ENCODE data around the gene PALD1. TPM values are rescaled to one million over a fixed set of nuclear protein-coding genes. Genes with fewer than 3 reads are reported as not detected.

The PALD1 gene
- total RNA-seq, 1 donor: not detected

- no peak overlapping the region for H3K4me3 ChIP-seq (ENCODE audit: low read depth, low read length)
- TF ChIP-seq CTCF (IDR thresholded peaks at IDR 0.05; ENCODE audit: insufficient read depth, low read depth, low read length): no peak
- no peak for DNase-seq (ENCODE audit: low read depth)
Measured at GRCh38 chr10:70465278-70465677, 13.3 kb upstream of the PALD1 start.

GRCh38 chr10:70465832-70466231 lies 12.7 kb upstream of the PALD1 start:
- no peak overlapping the region for H3K4me3 ChIP-seq (ENCODE audit: low read depth, low read length)
- TF ChIP-seq CTCF (IDR thresholded peaks at IDR 0.05; ENCODE audit: insufficient read depth, low read depth, low read length): no peak
- DNase-seq (ENCODE audit: low read depth): no peak

- no peak overlapping the region for H3K4me3 ChIP-seq (ENCODE audit: low read depth, low read length)
- DNase-seq (ENCODE audit: low read depth): no peak
- no peak for TF ChIP-seq CTCF (IDR thresholded peaks at IDR 0.05; ENCODE audit: insufficient read depth, low read depth, low read length)
Measured at GRCh38 chr10:70466951-70467350, 11.6 kb upstream of the PALD1 start.

GRCh38 chr10:70472799-70473454 lies 5.6 kb upstream of the PALD1 start:
- DNase-seq (ENCODE audit: low read depth): no peak
- TF ChIP-seq CTCF (IDR thresholded peaks at IDR 0.05; ENCODE audit: insufficient read depth, low read depth, low read length): no peak
- no peak overlapping the region for H3K4me3 ChIP-seq (ENCODE audit: low read depth, low read length)

- TF ChIP-seq CTCF (IDR thresholded peaks at IDR 0.05; ENCODE audit: insufficient read depth, low read depth, low read length): no peak
- DNase-seq (ENCODE audit: low read depth): no peak
- H3K4me3 ChIP-seq (ENCODE audit: low read depth, low read length): no peak overlapping the region
Measured at GRCh38 chr10:70474780-70475179, 3.8 kb upstream of the PALD1 start.

GRCh38 chr10:70475661-70476060 lies 2.9 kb upstream of the PALD1 start:
- no peak overlapping the region for H3K4me3 ChIP-seq (ENCODE audit: low read depth, low read length)
- TF ChIP-seq CTCF (IDR thresholded peaks at IDR 0.05; ENCODE audit: insufficient read depth, low read depth, low read length): no peak
- DNase-seq (ENCODE audit: low read depth): no peak
